ENCODE measurements around the gene PTPRN2.
"Not testable (repeated sequence)": the region's sequence is repeated elsewhere in the genome, so short reads cannot be mapped to it uniquely, and the experiment has no call there.

Gene PTPRN2

DNA sequence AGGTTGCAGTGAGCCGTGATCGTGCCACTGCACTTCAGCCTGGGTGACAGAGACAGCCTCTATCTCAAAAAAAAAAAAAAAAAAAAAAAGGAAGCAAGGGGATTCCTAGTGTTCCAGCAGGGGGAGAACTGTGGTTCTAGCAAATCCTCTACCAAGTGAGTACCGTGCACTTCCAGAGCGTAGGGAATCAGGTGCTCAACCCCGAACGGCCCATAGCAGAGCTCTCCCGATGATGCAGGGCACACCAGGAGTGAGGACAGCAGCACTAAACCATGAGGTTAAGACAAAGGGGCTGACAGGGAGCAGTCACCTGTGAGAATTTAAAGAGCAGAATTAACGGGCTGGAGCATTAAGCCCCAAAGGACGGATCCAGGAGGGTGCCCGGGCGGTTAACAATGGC, 173.6 kb downstream of the PTPRN2 start:
- DNase-seq, result no peak

- no peak for DNase-seq
These were observed 176.2 kb downstream of the PTPRN2 start for GRCh38 chr7:158411232-158411950.

- DNase-seq, result no peak
These were observed 176.9 kb downstream of the PTPRN2 start for GRCh38 chr7:158410720-158411119.

- DNase-seq, result no peak
These were observed 177.8 kb downstream of the PTPRN2 start for GRCh38 chr7:158409816-158410330.

DNA sequence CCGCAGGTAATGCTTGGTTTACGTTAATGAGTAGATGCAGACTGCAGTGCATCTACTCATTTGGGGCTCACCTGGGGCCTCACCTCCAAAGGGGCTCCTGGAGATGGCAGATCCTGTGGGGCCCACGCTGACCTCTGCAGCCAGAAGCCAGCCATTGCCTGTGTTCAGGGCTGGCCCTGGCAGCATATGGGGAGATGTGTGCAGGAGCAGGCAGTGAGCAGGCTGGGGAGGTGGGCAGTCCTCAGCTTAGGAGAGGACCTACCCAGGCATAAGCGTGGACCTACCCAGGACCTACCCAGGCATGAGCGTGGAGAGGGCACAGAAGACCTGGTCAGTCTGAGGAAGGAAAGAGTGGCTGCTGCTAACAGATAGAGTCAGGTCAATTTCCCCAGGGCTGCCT, 178.5 kb downstream of the PTPRN2 start:
- no peak for DNase-seq

DNA sequence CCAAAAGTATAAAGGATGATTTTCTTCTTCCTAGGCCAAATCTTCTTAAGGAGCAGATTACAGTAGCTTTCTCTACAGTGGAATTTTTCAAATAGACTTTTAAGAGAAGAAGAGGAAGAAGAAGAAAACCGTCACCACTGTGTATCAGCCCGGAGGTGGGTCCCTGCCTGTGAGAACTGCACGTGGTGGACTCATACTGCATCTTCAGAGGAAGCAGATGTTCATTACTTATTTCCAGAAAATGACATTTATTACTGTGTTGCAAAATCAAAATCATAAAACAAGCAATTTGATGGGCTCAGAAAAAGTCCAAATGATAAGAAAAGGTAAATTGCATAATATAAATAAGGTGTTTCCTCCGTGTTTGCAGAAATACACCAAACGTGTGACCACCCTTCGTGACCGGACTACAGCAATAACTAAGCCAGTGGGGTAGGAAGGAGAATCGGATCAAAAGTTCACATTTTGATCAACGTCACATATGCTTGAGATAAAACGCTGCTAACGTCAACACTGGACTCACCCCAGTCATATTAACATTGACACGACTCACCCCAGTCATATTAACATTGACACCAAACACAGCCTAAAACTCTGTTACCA, 179.2 kb downstream of the PTPRN2 start:
- no peak for DNase-seq

GRCh38 chr7:158407581-158408317, 179.9 kb downstream of the PTPRN2 start:
- peak; percentile 56 to 60 for DNase-seq

DNA sequence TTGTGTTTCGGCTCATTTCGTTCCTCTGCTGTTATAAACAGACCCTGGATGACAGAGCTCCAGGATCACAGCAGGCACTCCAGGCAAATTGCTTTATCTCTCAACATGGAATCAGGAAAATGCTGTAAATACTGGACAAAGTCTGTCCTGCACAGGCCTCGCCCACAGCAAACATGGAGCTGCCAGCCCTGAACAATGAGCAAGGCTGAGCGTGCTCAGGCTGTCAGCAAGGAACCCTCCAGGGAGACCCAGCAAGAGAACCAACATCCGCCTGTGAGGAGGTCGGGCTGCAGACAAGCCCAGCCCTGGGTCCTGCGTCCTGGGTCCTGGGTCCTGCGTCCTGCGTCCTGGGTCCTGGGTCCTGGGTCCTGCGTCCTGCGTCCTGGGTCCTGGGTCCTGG, 180.8 kb downstream of the PTPRN2 start:
- no peak for DNase-seq

- DNase-seq, result no peak
These were observed 181.3 kb downstream of the PTPRN2 start for GRCh38 chr7:158406364-158406763.

DNA sequence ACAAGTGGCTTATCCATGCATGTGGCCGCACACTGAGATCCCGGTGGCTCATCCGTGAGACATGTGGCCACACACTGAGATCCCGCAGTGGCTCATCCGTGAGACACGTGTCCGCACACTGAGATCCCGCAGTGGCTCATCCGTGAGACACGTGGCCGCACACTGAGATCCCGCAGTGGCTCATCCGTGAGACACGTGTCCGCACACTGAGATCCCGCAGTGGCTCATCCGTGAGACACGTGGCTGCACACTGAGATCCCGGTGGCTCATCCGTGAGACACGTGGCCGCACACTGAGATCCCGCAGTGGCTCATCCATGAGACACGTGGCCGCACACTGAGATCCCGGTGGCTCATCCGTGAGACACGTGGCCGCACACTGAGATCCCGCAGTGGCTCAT, 181.9 kb downstream of the PTPRN2 start:
- not testable (repeated sequence) for DNase-seq

- DNase-seq, result no peak
These were observed 182.3 kb downstream of the PTPRN2 start for GRCh38 chr7:158405324-158405723.

- no peak for DNase-seq
These were observed 183.4 kb downstream of the PTPRN2 start for GRCh38 chr7:158404031-158404761.

DNA sequence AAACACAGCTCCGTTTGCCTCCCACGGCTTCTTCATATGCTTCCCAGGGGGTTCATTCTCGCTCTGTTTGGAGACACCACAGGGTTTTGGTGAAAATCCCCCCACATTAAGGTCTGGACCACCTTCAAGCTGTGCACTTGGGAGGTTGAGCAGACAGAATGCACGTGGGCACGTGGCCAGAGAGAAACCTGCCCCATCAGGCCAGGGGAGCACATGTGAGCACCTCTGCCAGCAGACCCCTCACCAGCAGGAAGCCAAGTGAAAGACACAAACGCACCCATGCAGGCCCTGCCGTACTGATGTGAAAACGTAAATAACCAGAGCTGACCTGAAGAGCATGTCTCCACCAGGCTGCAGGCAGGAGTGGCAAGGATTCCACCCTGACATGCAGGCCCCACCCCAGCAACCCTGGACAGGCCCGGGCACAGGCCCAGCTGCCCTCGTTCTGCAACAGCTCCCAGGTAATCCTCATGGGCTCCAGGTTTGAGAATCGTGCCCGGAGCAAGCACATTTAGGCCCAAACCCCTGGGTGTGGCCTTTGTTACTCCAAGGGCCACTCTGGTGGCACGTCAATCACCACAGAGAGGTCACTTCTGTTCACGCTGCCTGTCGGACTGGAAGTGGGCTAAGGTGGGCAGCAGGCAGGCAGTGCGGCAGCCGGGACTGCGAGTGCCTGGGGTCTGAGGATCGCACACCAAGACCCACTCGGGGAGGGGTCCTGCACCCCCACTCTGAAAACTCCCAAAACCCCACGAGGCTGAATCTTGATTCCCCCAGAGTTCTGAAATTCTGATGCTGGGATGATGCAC, 184.4 kb downstream of the PTPRN2 start:
- DNase-seq, result no peak

GRCh38 chr7:158402471-158402870, 185.2 kb downstream of the PTPRN2 start:
- no peak for DNase-seq

GRCh38 chr7:158401826-158402225, 185.8 kb downstream of the PTPRN2 start:
- no peak for DNase-seq

GRCh38 chr7:158401295-158401694, 186.3 kb downstream of the PTPRN2 start:
- DNase-seq, result no peak

DNA sequence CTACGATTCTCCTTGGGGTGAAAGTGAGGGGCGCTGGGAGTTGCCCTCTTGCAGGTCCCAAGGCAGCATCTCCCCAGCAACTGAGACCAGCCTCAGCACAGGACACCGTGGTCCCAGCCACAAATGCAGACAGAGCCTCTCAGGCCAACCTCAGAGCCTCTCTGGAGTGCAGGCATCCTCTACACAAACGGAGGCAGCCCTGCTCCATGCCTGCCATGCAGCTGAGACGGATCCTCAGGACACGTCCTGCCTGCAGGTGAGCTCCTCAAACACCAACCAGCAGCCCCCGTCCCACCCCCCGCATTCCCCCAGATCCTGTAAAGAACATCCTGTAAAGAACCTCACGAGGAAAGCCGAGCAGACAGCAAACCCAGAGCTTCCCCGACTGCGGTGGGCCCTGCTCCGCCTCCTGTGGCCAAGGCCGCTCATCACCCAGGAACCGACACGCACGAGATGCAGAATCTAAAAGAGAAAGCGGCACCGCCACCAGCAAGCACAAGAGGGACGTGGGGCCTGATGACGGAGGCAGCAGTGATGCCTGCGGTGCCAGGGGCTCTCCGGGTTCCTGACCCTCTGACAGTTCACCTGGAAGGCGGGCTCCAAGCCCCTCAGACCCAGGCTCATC, 186.9 kb downstream of the PTPRN2 start:
- DNase-seq, result peak in 1 of 2 experiments; percentile 7

DNA sequence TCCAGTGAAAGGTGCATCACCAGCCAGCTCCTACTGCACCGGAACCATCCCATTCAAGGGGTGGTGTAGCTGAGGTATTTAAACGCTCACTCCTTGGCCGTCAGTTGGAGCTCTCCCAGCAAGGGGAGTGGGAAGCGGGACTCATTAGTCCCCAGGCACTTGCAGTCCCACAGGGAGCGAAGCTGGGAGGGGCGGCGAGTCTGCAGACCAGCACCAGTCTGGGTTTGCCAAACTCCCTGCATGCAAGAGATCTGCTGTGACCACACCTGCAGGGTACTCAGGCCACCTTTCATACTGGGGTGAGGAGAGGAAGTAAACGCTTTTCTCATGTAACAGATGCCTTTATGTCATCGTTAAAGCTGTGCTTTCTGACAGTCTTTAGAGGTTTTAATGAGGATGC, 187.9 kb downstream of the PTPRN2 start:
- no peak for DNase-seq

GRCh38 chr7:158398750-158399149, 188.9 kb downstream of the PTPRN2 start:
- no peak for DNase-seq

GRCh38 chr7:158397885-158398284, 189.7 kb downstream of the PTPRN2 start:
- DNase-seq, result no peak

DNA sequence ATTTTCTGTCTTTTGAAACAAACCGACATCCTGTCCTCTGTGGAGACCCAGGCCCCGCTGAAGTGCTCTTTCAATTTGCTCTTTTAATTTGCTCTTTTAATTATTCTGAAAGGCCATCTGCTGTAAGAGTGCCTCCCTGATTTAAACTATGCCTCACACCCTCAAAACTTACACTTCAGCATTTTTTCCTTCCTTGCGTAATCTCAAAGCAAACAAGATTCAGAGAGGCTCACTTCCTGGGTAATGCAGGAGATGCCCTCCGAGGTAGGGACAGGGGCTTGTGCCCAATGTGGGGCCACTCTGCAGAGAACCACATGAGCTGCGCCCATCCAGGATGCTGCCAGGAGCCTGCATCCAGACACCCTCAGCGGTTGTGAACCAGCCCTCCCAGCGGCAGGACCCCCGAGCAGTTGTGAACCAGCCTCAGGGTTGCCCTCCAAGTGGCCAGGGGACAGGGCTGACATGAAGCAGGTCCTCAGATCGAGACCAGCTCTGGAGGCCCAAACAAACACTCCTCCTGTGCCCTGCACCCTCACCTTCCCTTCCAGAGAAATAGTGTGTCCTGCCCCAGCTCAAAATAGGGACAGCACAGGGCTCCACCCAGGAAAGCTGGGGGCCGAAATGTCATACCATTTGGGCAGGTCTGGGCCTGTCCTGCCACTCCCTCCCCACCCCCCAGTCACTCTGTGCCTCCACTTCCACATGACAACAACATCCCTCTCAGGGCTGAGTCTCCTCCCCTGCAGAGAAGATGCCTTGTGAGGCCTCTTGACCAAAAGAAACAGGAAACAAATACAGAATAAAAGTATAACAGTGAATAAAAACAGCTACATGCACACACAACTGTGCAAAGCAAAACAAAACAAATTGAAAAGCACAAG, 190.4 kb downstream of the PTPRN2 start:
- no peak for DNase-seq

All from Kasumi-1 (cell line).